Skeletal muscle satellite cell (primary cell): Measurements from ENCODE around the gene GPRC5C.

Experiments
- H3K27me3 ChIP-seq: 2 replicates; pipeline ENCODE4 v1.7.0; 2013; ENCODE audit warnings: low read length; ENCODE audit not compliant: control insufficient read depth, insufficient read depth
- H3K36me3 ChIP-seq: 2 replicates; pipeline ENCODE4 v1.7.0; 2013; ENCODE audit warnings: mild to moderate bottlenecking, control low read depth, low read length; ENCODE audit not compliant: insufficient read depth
- H3K4me1 ChIP-seq: 2 replicates; pipeline ENCODE4 v1.7.0; 2013; ENCODE audit warnings: low read length; ENCODE audit not compliant: control insufficient read depth, insufficient read depth
- H3K4me2 ChIP-seq: 2 replicates; pipeline ENCODE4 v1.7.0; 2013; ENCODE audit warnings: mild to moderate bottlenecking, low read length
- H3K4me3 ChIP-seq: 2 replicates; pipeline ENCODE4 v1.7.0; 2013; ENCODE audit warnings: low read length
- H3K9ac ChIP-seq: 2 replicates; pipeline ENCODE4 v1.7.0; 2013; ENCODE audit warnings: mild to moderate bottlenecking, low read depth, low read length, moderate library complexity
- H3K9me3 ChIP-seq: replicated peaks from 2 replicates; pipeline ENCODE4 v1.7.0; 2013; ENCODE audit warnings: mild to moderate bottlenecking, control low read depth, low read length

GPRC5C gene

DNA sequence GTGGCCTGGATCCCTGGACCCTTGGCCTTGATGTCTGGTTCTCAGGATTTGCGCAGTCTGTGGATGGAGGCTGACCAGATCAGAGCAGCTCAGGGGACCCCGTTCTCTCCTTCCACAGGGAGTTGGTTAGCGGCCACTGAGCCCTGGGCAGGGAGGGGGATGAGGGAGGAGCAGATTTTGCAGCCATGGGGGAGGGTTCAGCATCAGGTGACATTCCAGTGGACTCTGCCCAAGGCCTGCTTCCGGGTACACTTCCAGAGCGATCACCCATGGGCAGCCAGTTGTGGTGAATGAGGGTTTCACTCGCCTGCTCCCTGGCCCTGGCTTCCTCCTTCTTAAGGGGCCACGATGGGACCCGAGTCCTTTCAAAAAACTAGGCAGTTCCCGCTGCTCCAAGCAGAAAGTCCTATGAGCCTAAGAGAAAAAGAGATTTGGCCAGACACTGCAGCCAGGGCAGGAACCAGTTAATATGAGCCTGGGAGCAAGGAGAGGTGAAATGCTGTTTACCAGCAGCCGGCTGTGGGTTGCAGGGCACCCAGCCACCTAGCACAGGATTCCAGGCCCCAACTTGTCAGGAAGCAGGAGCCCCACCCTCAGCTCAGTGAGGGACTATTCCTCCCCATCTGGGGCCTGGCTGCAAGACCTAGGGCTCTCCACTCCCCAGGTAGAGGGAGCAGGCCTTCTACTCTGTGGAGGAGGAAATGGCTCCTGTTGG is 4.7 kb upstream of the GPRC5C start:
- Histone ChIP-seq H3K27me3 (peaks cover 13% of the 10 kb centered on the region), H3K4me2 (no peak overlapping the region), H3K9me3 (no peaks in the 10 kb centered on the region), H3K9ac (no peak overlapping the region), H3K4me3 (no peak overlapping the region), H3K36me3 (no peaks in the 10 kb centered on the region), H3K4me1 (no peaks in the 10 kb centered on the region)

DNA sequence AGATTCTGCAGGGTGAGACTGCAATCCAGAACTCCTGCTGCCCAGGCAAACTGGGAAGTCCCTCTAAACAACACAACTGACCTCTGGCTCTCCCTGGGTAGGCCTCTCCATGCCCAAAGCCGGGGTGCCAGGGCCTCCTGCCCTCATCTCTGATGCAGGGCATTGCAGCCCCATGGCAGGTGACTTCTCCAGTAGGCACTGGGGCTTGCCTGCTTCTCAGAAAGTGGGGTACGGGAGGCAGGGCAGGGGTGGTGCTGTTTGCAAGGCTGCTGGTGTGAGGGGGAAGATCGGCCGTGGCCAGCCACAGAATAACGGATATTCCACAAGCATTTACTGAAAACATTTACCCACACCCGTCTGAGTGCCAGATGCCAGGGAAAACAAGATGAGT is 4.1 kb upstream of the GPRC5C start:
- H3K9ac ChIP-seq = no peak overlapping the region

DNA sequence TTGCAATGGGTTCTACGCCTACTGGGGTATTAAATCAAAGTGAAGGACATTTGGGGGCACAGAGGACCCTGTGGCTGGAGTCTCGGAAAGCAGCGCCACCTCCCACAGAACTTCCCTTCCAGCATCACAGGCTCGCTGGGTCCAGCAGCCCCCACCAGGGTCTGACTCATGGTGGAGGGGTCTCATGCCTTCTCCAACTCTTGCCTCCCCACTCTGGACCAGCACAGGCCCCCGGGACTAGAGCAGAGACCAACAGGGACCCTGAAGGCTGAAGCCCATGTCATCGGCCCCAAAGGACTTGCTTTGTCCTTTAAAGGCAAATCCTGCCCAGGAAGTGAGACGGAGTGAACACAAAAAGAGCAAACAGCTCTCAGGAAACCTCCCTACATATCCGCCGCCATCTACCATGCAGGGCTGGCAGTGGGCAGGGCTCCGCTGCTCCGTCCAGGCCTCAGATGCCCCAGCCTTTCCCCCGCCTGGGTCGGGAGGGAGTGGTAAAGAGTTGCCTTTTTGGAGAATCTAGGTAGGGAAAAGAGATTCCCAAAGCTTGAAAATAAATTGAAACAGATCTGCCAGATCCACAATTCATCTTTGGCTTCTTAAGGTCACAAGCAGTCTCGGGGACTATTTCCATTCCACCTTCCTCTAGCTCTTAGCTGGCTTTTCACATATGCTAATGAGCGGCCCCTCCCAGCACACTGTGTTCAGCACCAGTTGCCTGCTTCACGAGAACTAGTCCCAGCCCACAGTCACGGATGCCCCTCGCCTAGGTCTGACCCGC is 2.1 kb upstream of the GPRC5C start:
- H3K36me3 ChIP-seq = no peaks in the 10 kb centered on the region
- no peak overlapping the region for H3K4me2 ChIP-seq
- H3K4me1 ChIP-seq = no peaks in the 10 kb centered on the region
- peaks cover 13% of the 10 kb centered on the region for H3K27me3 ChIP-seq
- no peak overlapping the region for H3K9ac ChIP-seq
- H3K4me3 ChIP-seq = no peak overlapping the region
- H3K9me3 ChIP-seq = no peaks in the 10 kb centered on the region

More for the DNA sequence above, 4.1 kb upstream of the GPRC5C start:
- no peak overlapping the region for H3K4me2 ChIP-seq
- H3K9me3 ChIP-seq = no peaks in the 10 kb centered on the region
- H3K4me3 ChIP-seq = no peak overlapping the region
- peaks cover 13% of the 10 kb centered on the region for H3K27me3 ChIP-seq
- H3K36me3 ChIP-seq = no peaks in the 10 kb centered on the region
- no peaks in the 10 kb centered on the region for H3K4me1 ChIP-seq

DNA sequence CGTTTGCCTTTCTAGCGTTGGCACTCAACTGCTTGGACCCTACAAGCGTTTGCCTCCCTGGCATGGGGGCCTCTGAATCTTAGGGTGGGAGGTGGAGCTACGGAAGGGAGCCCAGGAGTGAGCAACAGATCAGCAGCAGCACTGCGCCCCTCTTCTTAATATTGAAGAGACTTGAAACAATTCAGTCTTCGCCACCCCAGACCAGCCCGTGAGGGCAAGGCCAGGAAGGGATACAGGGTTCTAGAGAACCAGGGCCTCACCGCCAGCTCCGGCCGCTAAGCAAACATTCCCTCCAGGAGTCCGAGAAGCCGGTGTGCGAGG is 1.5 kb upstream of the GPRC5C start:
- no peak overlapping the region for H3K9ac ChIP-seq
- H3K4me2 ChIP-seq = no peak overlapping the region
- H3K36me3 ChIP-seq = no peaks in the 10 kb centered on the region
- H3K4me1 ChIP-seq = no peaks in the 10 kb centered on the region
- no peak overlapping the region for H3K4me3 ChIP-seq
- no peaks in the 10 kb centered on the region for H3K9me3 ChIP-seq
- H3K27me3 ChIP-seq = peaks cover 13% of the 10 kb centered on the region

DNA sequence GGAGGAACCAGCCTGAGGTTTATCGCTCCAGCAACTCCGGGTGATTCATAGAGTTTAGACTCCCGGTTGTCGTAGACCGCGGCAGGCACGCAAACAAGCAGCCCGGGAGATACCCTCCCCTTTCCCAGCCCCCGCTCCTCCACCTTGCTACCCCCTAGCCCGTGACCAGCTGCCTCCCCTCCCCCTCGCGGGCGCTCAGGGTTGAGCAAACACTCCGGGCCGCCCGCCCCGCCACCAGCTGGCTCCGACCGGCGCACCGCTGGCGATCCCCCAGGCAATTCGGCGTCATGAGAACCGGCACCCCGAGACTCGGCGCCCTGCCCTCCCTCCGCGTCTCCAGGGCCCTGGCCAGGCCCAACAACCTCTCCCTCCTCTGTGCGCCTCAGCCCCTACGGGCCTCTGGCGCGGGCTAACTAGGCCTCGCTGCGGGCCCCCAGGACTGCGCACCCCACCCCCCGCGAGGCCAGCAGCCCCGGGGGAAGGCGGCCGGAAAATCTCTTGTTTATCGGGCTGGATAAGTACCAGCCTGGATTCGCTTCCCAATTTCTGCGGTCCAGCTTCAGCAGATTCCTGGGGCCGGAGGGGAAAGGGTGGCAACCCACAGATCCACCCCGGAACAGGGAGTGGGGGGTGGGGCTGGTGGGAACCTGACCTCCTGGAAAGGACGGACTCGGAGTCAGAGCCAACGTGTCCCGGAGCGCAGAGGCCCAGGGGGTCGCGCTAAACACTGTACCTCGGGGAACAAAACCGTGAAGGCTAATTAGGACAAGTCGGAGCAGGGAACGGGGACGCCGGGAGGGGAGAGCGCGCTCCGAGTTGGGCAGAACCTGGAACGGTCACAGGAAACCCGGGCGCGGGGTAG is 951 bp upstream of the GPRC5C start:
- no peaks in the 10 kb centered on the region for H3K36me3 ChIP-seq
- H3K4me3 ChIP-seq = no peak overlapping the region
- no peaks in the 10 kb centered on the region for H3K4me1 ChIP-seq
- peaks cover 13% of the 10 kb centered on the region for H3K27me3 ChIP-seq
- H3K9ac ChIP-seq = no peak overlapping the region
- H3K4me2 ChIP-seq = no peak overlapping the region
- H3K9me3 ChIP-seq = no peaks in the 10 kb centered on the region

DNA sequence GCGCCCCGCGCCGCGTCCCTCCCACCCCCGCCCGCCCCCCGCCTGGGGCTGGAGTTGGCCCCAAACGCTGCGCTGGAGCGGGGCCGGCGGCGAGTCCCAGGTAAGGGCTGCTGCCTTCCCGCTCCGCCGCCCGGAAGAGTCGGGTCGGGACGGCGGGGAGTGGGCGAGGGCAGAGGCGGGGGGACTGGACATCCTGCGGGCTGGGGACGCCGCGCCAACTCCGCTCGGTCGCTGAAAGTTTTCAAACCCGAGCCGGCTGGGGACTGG is 469 bp downstream of the GPRC5C start:
- H3K9ac ChIP-seq = no peak overlapping the region
- H3K9me3 ChIP-seq = peaks cover 5% of the 10 kb centered on the region
- H3K36me3 ChIP-seq = no peaks in the 10 kb centered on the region
- peaks cover 13% of the 10 kb centered on the region for H3K27me3 ChIP-seq
- H3K4me2 ChIP-seq = no peak overlapping the region
- no peaks in the 10 kb centered on the region for H3K4me1 ChIP-seq
- no peak overlapping the region for H3K4me3 ChIP-seq

DNA sequence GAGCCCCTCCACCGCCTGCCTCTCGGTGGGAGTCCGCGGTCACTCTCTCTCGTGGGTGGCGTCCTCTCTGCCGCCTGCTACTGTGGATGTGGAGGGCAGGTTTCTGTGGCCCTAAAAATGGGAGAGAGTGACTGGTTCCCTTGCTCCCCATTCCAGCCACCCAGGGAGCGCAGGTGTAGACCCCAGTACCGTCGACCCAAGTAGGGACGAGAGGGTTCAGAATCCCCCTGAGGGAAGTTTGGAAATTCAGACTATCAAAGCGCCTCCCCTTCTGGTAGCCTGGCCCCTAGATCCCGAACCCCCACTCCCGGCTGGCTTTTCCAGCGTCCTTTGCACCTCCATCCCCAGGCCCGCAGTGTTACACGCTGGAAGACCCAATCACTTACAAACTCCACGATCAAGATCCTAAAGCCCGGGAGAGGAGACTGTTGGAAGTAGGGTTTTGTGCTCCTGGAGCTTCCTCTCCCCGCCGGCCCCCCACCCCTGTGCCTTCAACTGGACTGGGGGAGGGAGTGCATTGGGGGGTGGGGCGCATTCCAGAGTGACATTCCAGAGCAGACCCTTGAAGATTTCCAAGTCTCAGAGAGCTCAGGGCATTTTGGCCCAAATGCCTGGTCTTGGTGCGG is 991 bp downstream of the GPRC5C start:
- no peak overlapping the region for H3K4me3 ChIP-seq
- H3K9me3 ChIP-seq = peaks cover 9% of the 10 kb centered on the region
- no peak overlapping the region for H3K4me2 ChIP-seq
- H3K36me3 ChIP-seq = no peaks in the 10 kb centered on the region
- no peak overlapping the region for H3K9ac ChIP-seq
- H3K4me1 ChIP-seq = no peaks in the 10 kb centered on the region
- peaks cover 13% of the 10 kb centered on the region for H3K27me3 ChIP-seq

DNA sequence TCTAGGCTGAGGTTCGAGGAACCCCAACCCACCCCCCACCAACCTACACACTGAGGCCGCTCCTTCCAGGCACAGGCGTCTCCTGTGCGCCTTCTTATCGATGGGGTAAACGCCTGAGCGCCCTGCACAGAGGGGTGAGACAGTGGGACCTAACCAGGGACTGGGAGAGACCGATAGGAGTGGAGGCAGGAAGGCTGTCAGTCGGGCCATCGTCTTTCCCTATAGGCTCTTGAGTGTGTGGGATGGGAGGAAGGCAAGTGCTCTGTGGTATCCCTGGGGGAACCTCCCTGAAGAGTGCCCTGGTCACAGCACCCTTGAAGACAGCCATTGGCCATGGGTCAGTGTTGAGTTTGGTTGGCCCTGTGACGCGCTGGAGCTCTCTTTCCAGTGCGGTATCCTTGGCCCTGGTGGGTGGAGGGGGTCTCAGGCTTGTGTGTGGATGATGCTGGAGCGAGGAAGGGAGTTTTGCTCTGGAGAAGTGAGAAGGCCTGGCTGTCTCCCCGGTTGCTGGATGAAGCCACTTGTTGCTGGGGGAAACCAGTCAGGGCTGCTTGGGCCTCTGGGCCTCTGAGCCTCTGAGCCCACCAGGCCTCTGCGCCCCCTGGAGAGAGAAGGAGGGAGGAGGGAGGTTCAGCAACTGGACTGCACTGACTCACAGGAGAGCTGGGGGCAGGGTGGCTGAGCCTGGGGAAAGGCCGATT is 1.7 kb downstream of the GPRC5C start:
- Histone ChIP-seq H3K4me1 (no peaks in the 10 kb centered on the region), H3K4me3 (no peak overlapping the region), H3K36me3 (no peaks in the 10 kb centered on the region), H3K27me3 (peaks cover 13% of the 10 kb centered on the region), H3K9me3 (peaks cover 9% of the 10 kb centered on the region), H3K9ac (no peak overlapping the region), H3K4me2 (no peak overlapping the region)

DNA sequence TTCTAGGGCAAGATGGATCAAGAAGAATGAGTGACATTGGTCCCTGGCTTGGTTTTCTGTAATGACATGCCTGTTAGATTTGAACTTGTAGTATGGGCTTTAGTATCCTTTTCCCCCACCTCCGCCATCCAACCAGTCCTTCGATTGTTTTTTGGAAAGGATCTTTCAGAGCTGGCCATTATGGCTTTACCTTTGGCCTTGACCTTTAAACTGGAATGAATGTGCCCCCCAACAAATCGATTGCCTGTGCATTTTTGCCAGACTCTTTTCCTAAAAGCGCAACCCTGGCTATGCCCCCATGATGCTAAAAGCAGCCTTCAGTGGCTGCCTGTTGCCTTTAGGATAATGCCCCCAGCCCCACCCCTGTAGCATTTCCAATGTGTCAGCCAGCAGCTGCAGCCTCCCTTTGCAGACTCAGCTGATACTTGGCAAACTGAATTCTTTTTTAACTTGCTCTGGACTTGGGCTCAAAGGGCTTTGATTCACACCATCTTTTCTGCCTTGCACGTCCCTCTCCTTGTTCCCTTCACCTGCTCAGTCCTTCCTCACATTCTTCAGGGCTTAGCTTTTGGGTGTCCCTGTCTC is 4.0 kb downstream of the GPRC5C start:
- Histone ChIP-seq H3K4me3 (no peak overlapping the region), H3K36me3 (no peaks in the 10 kb centered on the region)

DNA sequence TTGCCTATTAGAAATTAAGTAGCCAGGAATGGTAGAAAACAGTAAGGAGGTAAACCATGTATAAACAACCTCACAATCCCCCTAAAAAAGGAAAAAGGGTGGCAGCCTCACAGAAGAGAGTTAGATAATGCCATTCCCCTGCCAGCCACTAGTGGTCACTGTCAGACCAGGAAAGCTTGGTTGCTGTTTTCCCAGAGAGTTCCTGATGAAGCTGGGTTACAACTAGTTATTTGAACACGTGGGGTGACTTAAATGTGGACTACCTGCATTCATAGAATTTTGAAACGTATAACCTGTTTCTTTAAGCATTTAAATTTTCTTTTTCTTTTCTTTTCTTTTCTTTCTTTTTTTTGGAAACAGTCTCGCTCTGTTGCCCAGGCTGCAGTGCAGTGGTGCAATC is 5.8 kb downstream of the GPRC5C start:
- H3K4me3 ChIP-seq = no peak overlapping the region
- H3K4me2 ChIP-seq = no peak overlapping the region
- H3K36me3 ChIP-seq = no peaks in the 10 kb centered on the region
- H3K27me3 ChIP-seq = no peaks in the 10 kb centered on the region
- peaks cover 9% of the 10 kb centered on the region for H3K9me3 ChIP-seq
- H3K9ac ChIP-seq = no peak overlapping the region
- H3K4me1 ChIP-seq = no peaks in the 10 kb centered on the region

More for the DNA sequence above, 4.0 kb downstream of the GPRC5C start:
- H3K4me1 ChIP-seq = no peaks in the 10 kb centered on the region
- no peak overlapping the region for H3K9ac ChIP-seq
- H3K27me3 ChIP-seq = peaks cover 10% of the 10 kb centered on the region
- peaks cover 9% of the 10 kb centered on the region for H3K9me3 ChIP-seq
- H3K4me2 ChIP-seq = no peak overlapping the region
